GM23338 (cell line): Measurements from ENCODE around the gene NR4A1. TPM values are rescaled to one million over a fixed set of nuclear protein-coding genes. Genes with fewer than 3 reads are reported as not detected.

ENCODE experiments used
- ATAC-seq: fragments of 200-7000 bp; cut with Tn5 transposase; 3 replicates; pipeline ENCODE4 v1.9.1; 2020
- DNase-seq: peaks from one replicate; pipeline ENCODE4 v3.0.0-alpha.2; 2015; ENCODE audit warnings: low spot score
- H2AFZ ChIP-seq: fragments of 200-600 bp; sonication (generic); 2 replicates; pipeline ENCODE4 v1.8.0; 2016; ENCODE audit warnings: antibody characterized with exemption, mild to moderate bottlenecking, moderate library complexity
- H3F3A ChIP-seq: fragments of 200-600 bp; sonication (generic); replicated peaks from 2 replicates; pipeline ENCODE4 v1.8.0; 2017; ENCODE audit warnings: antibody characterized with exemption, mixed run types, low read depth
- H3K27ac ChIP-seq: fragments of 200-600 bp; sonication (generic); 2 replicates; pipeline ENCODE4 v1.6.1; 2016; ENCODE audit warnings: low read depth
- H3K27me3 ChIP-seq: fragments of 200-600 bp; sonication (generic); 2 replicates; pipeline ENCODE4 v1.8.0; 2016; ENCODE audit warnings: mild to moderate bottlenecking, mixed run types, moderate library complexity; ENCODE audit not compliant: insufficient read depth
- H3K36me3 ChIP-seq: fragments of 200-600 bp; sonication (generic); 2 replicates; pipeline ENCODE4 v1.8.0; 2016; ENCODE audit warnings: mild to moderate bottlenecking; ENCODE audit not compliant: insufficient read depth
- H3K4me1 ChIP-seq: fragments of 200-600 bp; sonication (generic); 2 replicates; pipeline ENCODE4 v1.8.0; 2016; ENCODE audit warnings: mild to moderate bottlenecking, moderate library complexity; ENCODE audit not compliant: insufficient read depth
- H3K4me2 ChIP-seq: fragments of 200-600 bp; sonication (generic); 2 replicates; pipeline ENCODE4 v1.7.1; 2017; ENCODE audit warnings: mixed run types
- H3K4me3 ChIP-seq: fragments of 200-600 bp; sonication (generic); 2 replicates; pipeline ENCODE4 v1.6.1; 2016; ENCODE audit warnings: mixed run types
- H3K79me2 ChIP-seq: fragments of 200-600 bp; sonication (generic); replicated peaks from 2 replicates; pipeline ENCODE4 v1.8.0; 2017; ENCODE audit warnings: mild to moderate bottlenecking; ENCODE audit not compliant: insufficient read depth
- H3K9me2 ChIP-seq: fragments of 200-600 bp; sonication (generic); 2 replicates; pipeline ENCODE4 v1.8.0; 2017; ENCODE audit not compliant: insufficient read depth
- H4K20me1 ChIP-seq: fragments of 200-600 bp; sonication (generic); replicated peaks from 2 replicates; pipeline ENCODE4 v1.8.0; 2017; ENCODE audit warnings: mild to moderate bottlenecking; ENCODE audit not compliant: insufficient read depth
- H3K27ac Mint-ChIP-seq: 2 replicates; pipeline ENCODE4 v1.8.0; 2020; ENCODE audit warnings: inconsistent platforms, mild to moderate bottlenecking, moderate library complexity, mixed read lengths
- H3K27me3 Mint-ChIP-seq: 3 replicates; pipeline ENCODE4 v1.8.0; 2022; ENCODE audit warnings: low read depth, mild to moderate bottlenecking, moderate library complexity, mixed read lengths, inconsistent platforms; ENCODE audit not compliant: insufficient read depth, poor library complexity
- H3K36me3 Mint-ChIP-seq: 3 replicates; pipeline ENCODE4 v1.8.0; 2021; ENCODE audit warnings: low read depth, mild to moderate bottlenecking, inconsistent platforms, moderate library complexity, mixed read lengths
- H3K4me1 Mint-ChIP-seq: 3 replicates; pipeline ENCODE4 v1.8.0; 2020; ENCODE audit warnings: mild to moderate bottlenecking, inconsistent platforms, mixed read lengths
- H3K4me3 Mint-ChIP-seq: 3 replicates; pipeline ENCODE4 v1.8.0; 2021; ENCODE audit warnings: moderate library complexity, mild to moderate bottlenecking, inconsistent platforms, mixed read lengths
- H3K9me3 Mint-ChIP-seq: 3 replicates; pipeline ENCODE4 v1.8.0; 2020; ENCODE audit warnings: moderate library complexity, mild to moderate bottlenecking, inconsistent platforms, mixed read lengths
- CREB1 ChIP-seq: fragments of 250-450 bp; sonication (Bioruptor Pico); IDR thresholded peaks from 2 replicates; pipeline ENCODE4 v1.5.0; 2020; ENCODE audit warnings: low read depth, mild to moderate bottlenecking, moderate library complexity
- CTCF ChIP-seq, 2 experiments: fragments of 200-600 bp in 1 of 2; sonication (generic) in 1 of 2; conservative IDR thresholded peaks; 2 replicates each; pipeline versions ENCODE4 v1.5.1 to v1.6.1; 2016 to 2017; ENCODE audit warnings: antibody characterized with exemption in 2 of 2, low read depth in 2 of 2, mild to moderate bottlenecking in 2 of 2, moderate library complexity in 1 of 2
- EZH2 ChIP-seq: fragments of 200-600 bp; sonication (generic); IDR thresholded peaks from one replicate; pipeline ENCODE4 v1.8.0; 2017; ENCODE audit warnings: antibody characterized with exemption, mild to moderate bottlenecking, low read depth; ENCODE audit not compliant: unreplicated experiment
- EZH2phosphoT487 ChIP-seq: fragments of 200-600 bp; sonication (generic); IDR thresholded peaks from one replicate; pipeline ENCODE4 v1.8.1; 2018; ENCODE audit warnings: antibody characterized with exemption; ENCODE audit not compliant: unreplicated experiment
- JUNB ChIP-seq: IDR thresholded peaks from one replicate; pipeline ENCODE4 v1.6.1; 2016; ENCODE audit warnings: antibody characterized with exemption; ENCODE audit not compliant: unreplicated experiment
- NANOG ChIP-seq: IDR thresholded peaks from 2 replicates; pipeline ENCODE4 v1.6.1; 2016; ENCODE audit warnings: antibody characterized with exemption, borderline replicate concordance
- POLR2AphosphoS5 ChIP-seq: IDR thresholded peaks from 2 replicates; pipeline ENCODE4 v1.6.1; 2016; ENCODE audit warnings: antibody characterized with exemption, low read depth
- STAT1 ChIP-seq: IDR thresholded peaks from one replicate; pipeline ENCODE4 v1.6.1; 2016; ENCODE audit warnings: antibody characterized with exemption; ENCODE audit not compliant: unreplicated experiment
- ZNF114 ChIP-seq: fragments of 250-450 bp; sonication (Bioruptor Pico); IDR thresholded peaks from 2 replicates; pipeline ENCODE4 v1.5.0; 2020; ENCODE audit warnings: mild to moderate bottlenecking, moderate library complexity
- ZNF331 ChIP-seq: fragments of 250-450 bp; sonication (Bioruptor Pico); IDR thresholded peaks from 2 replicates; pipeline ENCODE4 v1.5.0; 2020; ENCODE audit warnings: low read depth, mild to moderate bottlenecking, moderate library complexity
- ZNF462 ChIP-seq: fragments of 250-450 bp; sonication (Bioruptor Pico); IDR thresholded peaks from 2 replicates; pipeline ENCODE4 v1.5.0; 2020; ENCODE audit warnings: mild to moderate bottlenecking, moderate library complexity
- polyA plus RNA-seq: library from polyadenylated mRNA; unstranded; fragments of >200 nt; fragmentation: Nextera tagmentation; extraction: Ambion mirVana; gene quantifications from 2 replicates; pipeline ENCODE4 v1.2.1, GENCODE V29; 2016
- total RNA-seq: library from RNA; depleted of rRNA; stranded (reverse); fragments of >200 nt; shearing (Covaris generic); gene quantifications from 2 replicates; pipeline ENCODE4 v1.2.3, GENCODE V29; 2014
- TF ChIP-seq, protein P1 (sequence below): IDR thresholded peaks from 2 replicates; pipeline ENCODE4 v1.6.1; 2016; ENCODE audit warnings: antibody characterized with exemption
- TF ChIP-seq, protein P2 (sequence below): IDR thresholded peaks from one replicate; pipeline ENCODE4 v1.6.1; 2018; ENCODE audit warnings: antibody characterized with exemption; ENCODE audit not compliant: unreplicated experiment

Gene NR4A1
- total and polyA plus RNA-seq, 2 experiments from 2014 or later, result 7.5 to 19.1 TPM

- Mint-ChIP-seq H3K9me3 (no peaks in the 10 kb centered on the region), H3K36me3 (peaks cover 10% of the 10 kb centered on the region; the same call in 2 of the 3 replicates), H3K4me3 (no peak overlapping the region), H3K4me1 (peaks cover 7% of the 10 kb centered on the region), H3K27me3 (peaks cover 10% of the 10 kb centered on the region), H3K27ac (no peak overlapping the region)
- Histone ChIP-seq H3K79me2 (no peaks in the 10 kb centered on the region), H3K36me3 (no peaks in the 10 kb centered on the region), H3F3A (no peaks in the 10 kb centered on the region), H3K4me1 (peaks cover 5% of the 10 kb centered on the region), H3K9me2 (no peaks in the 10 kb centered on the region), H2AFZ (no peak overlapping the region), H3K4me3 (no peak overlapping the region), H4K20me1 (peaks cover 17% of the 10 kb centered on the region), H3K27ac (no peak overlapping the region), H3K4me2 (no peak overlapping the region), H3K27me3 (peaks cover 9% of the 10 kb centered on the region)
- no peak for TF ChIP-seq ZNF462 (CRISPR knock-in tag)
- TF ChIP-seq ZNF114 (CRISPR knock-in tag), result no peak
- TF ChIP-seq EZH2phosphoT487, result no peak
- no peak for TF ChIP-seq CREB1 (CRISPR knock-in tag)
- TF ChIP-seq, protein P1, sequence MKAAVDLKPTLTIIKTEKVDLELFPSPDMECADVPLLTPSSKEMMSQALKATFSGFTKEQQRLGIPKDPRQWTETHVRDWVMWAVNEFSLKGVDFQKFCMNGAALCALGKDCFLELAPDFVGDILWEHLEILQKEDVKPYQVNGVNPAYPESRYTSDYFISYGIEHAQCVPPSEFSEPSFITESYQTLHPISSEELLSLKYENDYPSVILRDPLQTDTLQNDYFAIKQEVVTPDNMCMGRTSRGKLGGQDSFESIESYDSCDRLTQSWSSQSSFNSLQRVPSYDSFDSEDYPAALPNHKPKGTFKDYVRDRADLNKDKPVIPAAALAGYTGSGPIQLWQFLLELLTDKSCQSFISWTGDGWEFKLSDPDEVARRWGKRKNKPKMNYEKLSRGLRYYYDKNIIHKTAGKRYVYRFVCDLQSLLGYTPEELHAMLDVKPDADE, result no peak
- no peak for TF ChIP-seq CTCF (conservative IDR thresholded peaks at IDR 0.05; ENCODE audit: low read depth in 2 of 2)
- TF ChIP-seq NANOG, result no peak
- no peak for TF ChIP-seq EZH2
- no peak for TF ChIP-seq STAT1
- TF ChIP-seq ZNF331 (CRISPR knock-in tag), result no peak
- no peak for TF ChIP-seq POLR2AphosphoS5
- TF ChIP-seq, protein P2, sequence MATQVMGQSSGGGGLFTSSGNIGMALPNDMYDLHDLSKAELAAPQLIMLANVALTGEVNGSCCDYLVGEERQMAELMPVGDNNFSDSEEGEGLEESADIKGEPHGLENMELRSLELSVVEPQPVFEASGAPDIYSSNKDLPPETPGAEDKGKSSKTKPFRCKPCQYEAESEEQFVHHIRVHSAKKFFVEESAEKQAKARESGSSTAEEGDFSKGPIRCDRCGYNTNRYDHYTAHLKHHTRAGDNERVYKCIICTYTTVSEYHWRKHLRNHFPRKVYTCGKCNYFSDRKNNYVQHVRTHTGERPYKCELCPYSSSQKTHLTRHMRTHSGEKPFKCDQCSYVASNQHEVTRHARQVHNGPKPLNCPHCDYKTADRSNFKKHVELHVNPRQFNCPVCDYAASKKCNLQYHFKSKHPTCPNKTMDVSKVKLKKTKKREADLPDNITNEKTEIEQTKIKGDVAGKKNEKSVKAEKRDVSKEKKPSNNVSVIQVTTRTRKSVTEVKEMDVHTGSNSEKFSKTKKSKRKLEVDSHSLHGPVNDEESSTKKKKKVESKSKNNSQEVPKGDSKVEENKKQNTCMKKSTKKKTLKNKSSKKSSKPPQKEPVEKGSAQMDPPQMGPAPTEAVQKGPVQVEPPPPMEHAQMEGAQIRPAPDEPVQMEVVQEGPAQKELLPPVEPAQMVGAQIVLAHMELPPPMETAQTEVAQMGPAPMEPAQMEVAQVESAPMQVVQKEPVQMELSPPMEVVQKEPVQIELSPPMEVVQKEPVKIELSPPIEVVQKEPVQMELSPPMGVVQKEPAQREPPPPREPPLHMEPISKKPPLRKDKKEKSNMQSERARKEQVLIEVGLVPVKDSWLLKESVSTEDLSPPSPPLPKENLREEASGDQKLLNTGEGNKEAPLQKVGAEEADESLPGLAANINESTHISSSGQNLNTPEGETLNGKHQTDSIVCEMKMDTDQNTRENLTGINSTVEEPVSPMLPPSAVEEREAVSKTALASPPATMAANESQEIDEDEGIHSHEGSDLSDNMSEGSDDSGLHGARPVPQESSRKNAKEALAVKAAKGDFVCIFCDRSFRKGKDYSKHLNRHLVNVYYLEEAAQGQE, result no peak
- no peak for TF ChIP-seq JUNB
- no peak for ATAC-seq
- no peak for DNase-seq
Measured at GRCh38 chr12:52056801-52057637, 5.8 kb downstream of the NR4A1 start.
